ENCODE data around the gene LRSAM1.

The LRSAM1 gene

GRCh38 chr9:127516835-127517607, 65.7 kb downstream of the LRSAM1 start:
- no peak for DNase-seq (ENCODE audit: low read depth in 1 of 2, low spot score in 1 of 2)

- DNase-seq (ENCODE audit: low read depth in 1 of 2, low spot score in 1 of 2) = no peak
Measured at GRCh38 chr9:127517620-127518019, 66.3 kb downstream of the LRSAM1 start.

GRCh38 chr9:127518091-127518856, 67.0 kb downstream of the LRSAM1 start:
- no peak for DNase-seq (ENCODE audit: low read depth in 1 of 2, low spot score in 1 of 2)

GRCh38 chr9:127519301-127520166, 68.2 kb downstream of the LRSAM1 start:
- DNase-seq (ENCODE audit: low read depth in 1 of 2, low spot score in 1 of 2) = no peak

- no peak for DNase-seq (ENCODE audit: low read depth in 1 of 2, low spot score in 1 of 2)
Measured at GRCh38 chr9:127520941-127521918, 69.9 kb downstream of the LRSAM1 start.

- DNase-seq (ENCODE audit: low read depth in 1 of 2, low spot score in 1 of 2) = no peak
Measured at GRCh38 chr9:127521919-127522304, 70.6 kb downstream of the LRSAM1 start.

- no peak for DNase-seq (ENCODE audit: low read depth in 1 of 2, low spot score in 1 of 2)
Measured at GRCh38 chr9:127522727-127523126, 71.4 kb downstream of the LRSAM1 start.

- no peak for DNase-seq (ENCODE audit: low read depth in 1 of 2, low spot score in 1 of 2)
Measured at GRCh38 chr9:127523312-127523851, 72.1 kb downstream of the LRSAM1 start.

GRCh38 chr9:127524373-127524772, 73.1 kb downstream of the LRSAM1 start:
- DNase-seq (ENCODE audit: low read depth in 1 of 2, low spot score in 1 of 2) = no peak

GRCh38 chr9:127525401-127526188, 74.3 kb downstream of the LRSAM1 start:
- DNase-seq (ENCODE audit: low read depth in 1 of 2, low spot score in 1 of 2) = no peak

- no peak for DNase-seq (ENCODE audit: low read depth in 1 of 2, low spot score in 1 of 2)
Measured at GRCh38 chr9:127526655-127527559, 75.6 kb downstream of the LRSAM1 start.

GRCh38 chr9:127527560-127528268, 76.4 kb downstream of the LRSAM1 start:
- no peak for DNase-seq (ENCODE audit: low read depth in 1 of 2, low spot score in 1 of 2)

GRCh38 chr9:127528422-127529251, 77.3 kb downstream of the LRSAM1 start:
- no peak for DNase-seq (ENCODE audit: low read depth in 1 of 2, low spot score in 1 of 2)

- DNase-seq (ENCODE audit: low read depth in 1 of 2, low spot score in 1 of 2) = no peak
Measured at GRCh38 chr9:127529671-127530070, 78.4 kb downstream of the LRSAM1 start.

GRCh38 chr9:127530206-127530941, 79.1 kb downstream of the LRSAM1 start:
- DNase-seq (ENCODE audit: low read depth in 1 of 2, low spot score in 1 of 2) = no peak

- DNase-seq (ENCODE audit: low read depth in 1 of 2, low spot score in 1 of 2) = no peak
Measured at GRCh38 chr9:127531676-127532075, 80.4 kb downstream of the LRSAM1 start.

Measured in activated T-helper 1 cell treated with anti-CD3 and anti-CD28 coated beads, Interleukin-2, amount 50 U/mL, for 16 hours (primary cell).